22Rv1 (cell line): ENCODE data around the gene NPTXR.
"Not testable (repeated sequence)": the region's sequence is repeated elsewhere in the genome, so short reads cannot be mapped to it uniquely, and the experiment has no call there.

Source experiments
- CTCF ChIP-seq: fragments of 450-650 bp; IDR thresholded peaks from 2 replicates; pipeline ENCODE4 v1.5.1; 2017; ENCODE audit warnings: mild to moderate bottlenecking
- ZFX ChIP-seq: fragments of 450-650 bp; IDR thresholded peaks from 2 replicates; pipeline ENCODE4 v1.6.1; 2017; ENCODE audit warnings: antibody characterized with exemption, borderline replicate concordance

- TF ChIP-seq CTCF, ZFX: not testable (repeated sequence)
These were observed 10.1 kb upstream of the NPTXR start for GRCh38 chr22:38853883-38854282.
